ENCODE results near the gene LRG1.
"Not testable (repeated sequence)": the region's sequence is repeated elsewhere in the genome, so short reads cannot be mapped to it uniquely, and the experiment has no call there.

The LRG1 gene

GRCh38 chr19:4563562-4563961 is 23.7 kb upstream of the LRG1 start:
- not testable (repeated sequence) for H3K9me3 Mint-ChIP-seq; H3K36me3 Mint-ChIP-seq (ENCODE audit: low read depth); H3K4me3 Mint-ChIP-seq; H3K27ac Mint-ChIP-seq; H3K4me1 Mint-ChIP-seq (ENCODE audit: low read depth); H3K27me3 Mint-ChIP-seq

DNA sequence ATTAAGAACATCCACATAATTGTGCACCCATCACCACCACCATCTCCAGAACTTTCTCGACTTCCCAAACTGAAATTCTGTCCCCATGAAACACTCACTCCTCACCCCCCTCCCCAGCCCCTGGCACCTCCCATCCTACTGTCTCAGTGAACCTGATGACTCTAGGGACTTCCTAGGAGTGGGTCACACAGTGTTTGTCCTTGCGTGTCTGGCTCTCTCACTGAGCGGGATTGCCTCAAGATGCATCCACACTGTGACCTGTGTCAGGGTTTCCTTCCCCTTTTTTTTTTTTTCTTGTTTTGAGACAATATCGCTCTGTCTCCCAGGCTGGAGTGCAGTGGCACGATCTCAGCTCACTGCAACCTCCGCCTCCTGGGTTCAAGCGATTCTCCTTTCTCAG is 22.2 kb upstream of the LRG1 start:
- H3K4me1 Mint-ChIP-seq (ENCODE audit: low read depth); H3K36me3 Mint-ChIP-seq (ENCODE audit: low read depth); H3K9me3 Mint-ChIP-seq; H3K27ac Mint-ChIP-seq; H3K4me3 Mint-ChIP-seq; H3K27me3 Mint-ChIP-seq: not testable (repeated sequence)

DNA sequence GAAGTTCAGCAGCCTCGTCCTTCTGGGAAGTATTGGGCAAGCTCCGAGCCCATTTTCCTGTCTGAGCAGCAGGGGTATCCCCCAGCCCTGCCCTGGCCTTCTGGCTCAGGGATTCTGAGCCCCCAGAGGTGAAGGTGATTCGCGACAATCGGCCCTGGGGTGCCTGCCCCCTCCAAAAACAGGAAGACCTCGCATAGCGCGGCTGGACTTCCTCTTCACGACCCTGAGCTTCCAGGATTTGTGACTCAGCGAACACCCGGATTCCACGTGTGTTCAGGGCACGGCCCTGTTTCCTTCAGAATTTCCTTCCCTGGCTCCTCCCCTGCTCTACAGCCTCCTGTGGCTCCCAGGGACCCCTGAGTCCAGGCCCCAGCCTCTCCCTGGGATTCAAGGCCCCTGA is 19.7 kb upstream of the LRG1 start, which contains the start of gene SEMA6B:
Gene SEMA6B, minus strand, starts transcription at position 116 of the 400 bp plus-strand sequence. CDS start 1,227 bp downstream, outside the sequence.
- H3K9me3 Mint-ChIP-seq = no peaks in the 10 kb centered on the region
- no peak within 1 kb of the TSS for H3K27ac Mint-ChIP-seq
- H3K36me3 Mint-ChIP-seq (ENCODE audit: low read depth) = no peaks in the 10 kb centered on the region
- H3K4me3 Mint-ChIP-seq = no peak within 1 kb of the TSS
- no peaks in the 10 kb centered on the region for H3K27me3 Mint-ChIP-seq
- H3K4me1 Mint-ChIP-seq (ENCODE audit: low read depth) = no peaks in the 10 kb centered on the region

DNA sequence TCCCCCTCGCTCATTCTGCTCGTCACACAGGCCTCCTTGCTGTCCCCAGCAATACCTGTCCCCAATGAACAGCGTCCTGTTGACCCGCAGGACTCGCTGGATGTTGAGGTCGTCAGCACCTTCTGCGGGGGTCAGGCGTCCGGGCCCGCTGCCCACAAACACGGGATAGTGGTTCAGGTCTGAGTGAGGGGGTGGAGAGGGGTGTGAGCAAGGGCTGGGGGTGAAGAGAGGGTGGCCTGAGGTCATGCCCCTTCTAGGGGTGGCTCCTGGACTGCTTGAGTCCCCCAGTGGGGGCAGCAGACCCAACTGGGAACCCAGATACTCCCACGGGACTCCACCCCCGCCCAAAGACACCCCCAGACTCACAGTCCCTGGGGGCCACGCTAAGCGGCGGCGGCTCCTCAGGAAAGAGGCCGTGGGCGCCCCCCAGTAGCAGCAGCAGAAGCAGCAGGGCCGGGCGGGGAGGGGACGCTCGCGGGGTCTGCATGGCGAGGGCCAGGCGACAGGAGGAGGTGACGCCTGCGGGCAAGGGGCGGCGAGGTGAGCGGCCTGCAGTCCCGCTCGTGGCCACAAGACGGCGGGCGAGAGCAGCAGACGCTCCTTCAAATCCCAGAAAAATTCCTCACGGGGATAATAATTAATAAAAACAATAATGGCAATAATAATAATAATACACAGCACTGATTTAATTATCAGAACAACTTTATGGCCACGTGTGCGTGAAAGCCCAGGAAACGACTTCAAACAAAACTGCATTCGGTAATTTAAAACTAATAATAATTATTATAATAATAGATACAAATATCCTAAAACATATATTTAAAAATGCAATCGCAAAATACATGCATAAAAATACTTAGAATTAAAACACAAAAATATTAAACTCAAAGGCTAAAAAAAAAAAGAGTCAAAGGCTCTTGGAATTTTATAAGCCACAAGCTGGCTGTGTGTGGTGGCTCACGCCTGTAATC is 18.4 kb upstream of the LRG1 start:
- Mint-ChIP-seq H3K4me3 (no peak overlapping the region), H3K9me3 (no peaks in the 10 kb centered on the region), H3K36me3 (ENCODE audit: low read depth) (no peaks in the 10 kb centered on the region), H3K4me1 (ENCODE audit: low read depth) (no peaks in the 10 kb centered on the region), H3K27me3 (no peaks in the 10 kb centered on the region), H3K27ac (no peak overlapping the region)

DNA sequence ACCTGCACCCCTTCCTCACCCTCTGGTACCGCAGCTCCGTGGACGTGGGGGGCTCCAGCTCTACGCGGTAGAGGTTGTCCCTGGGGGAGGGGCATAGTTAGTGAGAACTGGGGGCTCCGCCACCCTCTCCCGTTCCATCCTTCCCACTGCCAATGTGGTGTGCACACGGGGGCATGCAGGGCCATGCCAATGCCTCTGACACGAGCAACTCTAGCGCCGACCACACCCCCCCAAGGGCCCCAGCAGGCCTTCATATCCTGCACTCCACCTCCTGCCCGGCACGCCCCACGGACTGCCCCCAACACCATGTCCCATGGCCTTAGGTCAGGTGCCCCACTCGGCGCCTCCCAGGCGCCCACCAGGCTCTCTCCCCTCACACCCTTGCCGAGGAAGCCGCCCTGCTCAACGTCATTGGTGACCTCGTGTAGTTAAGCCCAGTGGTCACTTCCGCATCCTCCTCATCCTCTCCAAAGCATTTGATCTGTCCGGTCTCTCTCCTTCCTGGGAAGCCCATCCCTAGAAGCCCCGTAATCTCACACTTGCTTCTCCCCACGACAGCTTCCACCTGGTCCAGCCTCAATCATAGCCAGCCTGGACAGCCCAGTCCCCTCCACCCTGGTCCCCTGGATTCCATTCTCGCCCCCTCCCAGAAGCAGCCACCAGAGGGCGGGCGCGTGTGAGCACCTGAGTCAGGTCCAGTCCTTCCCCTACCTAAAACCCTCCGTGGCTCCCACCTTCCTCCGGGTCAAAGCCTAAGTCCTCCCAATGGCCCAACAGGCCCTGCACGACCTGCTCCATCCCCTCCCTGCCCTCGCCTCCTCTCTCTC is 17.5 kb upstream of the LRG1 start:
- Mint-ChIP-seq H3K27ac (no peak overlapping the region), H3K4me3 (no peak overlapping the region), H3K9me3 (no peaks in the 10 kb centered on the region), H3K4me1 (ENCODE audit: low read depth) (no peaks in the 10 kb centered on the region), H3K27me3 (no peaks in the 10 kb centered on the region), H3K36me3 (ENCODE audit: low read depth) (no peaks in the 10 kb centered on the region)

GRCh38 chr19:4556597-4557127 is 16.8 kb upstream of the LRG1 start:
- Mint-ChIP-seq H3K4me3 (no peak overlapping the region), H3K27ac (no peak overlapping the region), H3K9me3 (no peaks in the 10 kb centered on the region), H3K36me3 (ENCODE audit: low read depth) (no peaks in the 10 kb centered on the region), H3K27me3 (no peaks in the 10 kb centered on the region), H3K4me1 (ENCODE audit: low read depth) (no peaks in the 10 kb centered on the region)

DNA sequence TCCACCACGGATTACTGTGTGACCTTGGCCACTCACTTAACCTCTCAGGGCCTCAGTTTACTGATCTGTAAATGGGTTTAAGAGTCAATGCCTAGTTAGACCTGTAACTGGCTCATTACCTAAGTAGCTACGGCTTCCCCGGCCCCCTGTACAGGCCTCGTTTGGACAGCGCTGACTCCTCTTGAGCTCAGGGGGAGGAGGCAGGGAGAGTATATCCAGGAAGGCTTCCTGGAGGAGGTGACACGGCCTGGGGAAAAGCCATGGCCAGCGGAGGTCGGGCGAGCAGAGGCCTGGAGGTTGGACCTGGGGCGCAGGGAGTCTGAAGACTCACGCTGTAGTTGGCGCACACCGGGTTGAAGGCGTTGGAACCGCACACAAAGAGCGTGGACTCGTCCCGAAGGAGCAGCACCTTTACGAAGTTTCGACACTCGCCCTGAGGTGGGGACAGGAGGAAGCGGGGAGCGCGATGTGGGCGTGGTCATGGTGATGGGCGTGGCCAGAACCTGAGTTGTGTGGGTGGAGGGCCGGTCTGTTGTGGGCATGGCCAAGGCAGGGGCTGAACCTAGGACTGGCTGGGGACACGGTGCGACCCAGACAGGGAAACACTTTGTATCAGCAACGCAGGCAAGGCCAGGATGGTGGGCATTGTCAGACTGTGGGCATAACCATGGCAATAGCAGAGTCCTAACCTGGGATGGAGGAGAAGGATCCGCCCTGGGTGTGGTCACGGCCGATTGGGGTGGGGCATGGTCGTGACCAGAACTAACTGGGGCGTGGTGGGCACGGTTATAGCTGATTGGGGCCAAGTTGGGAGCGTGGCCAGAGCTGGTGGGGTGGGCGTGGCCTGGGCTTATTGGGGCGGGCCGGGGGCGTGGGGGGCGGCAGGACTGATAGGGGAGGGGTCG is 16.1 kb upstream of the LRG1 start:
- Mint-ChIP-seq H3K4me3 (no peak overlapping the region), H3K27me3 (no peaks in the 10 kb centered on the region), H3K4me1 (ENCODE audit: low read depth) (no peaks in the 10 kb centered on the region), H3K36me3 (ENCODE audit: low read depth) (no peaks in the 10 kb centered on the region), H3K27ac (no peak overlapping the region), H3K9me3 (no peaks in the 10 kb centered on the region)

DNA sequence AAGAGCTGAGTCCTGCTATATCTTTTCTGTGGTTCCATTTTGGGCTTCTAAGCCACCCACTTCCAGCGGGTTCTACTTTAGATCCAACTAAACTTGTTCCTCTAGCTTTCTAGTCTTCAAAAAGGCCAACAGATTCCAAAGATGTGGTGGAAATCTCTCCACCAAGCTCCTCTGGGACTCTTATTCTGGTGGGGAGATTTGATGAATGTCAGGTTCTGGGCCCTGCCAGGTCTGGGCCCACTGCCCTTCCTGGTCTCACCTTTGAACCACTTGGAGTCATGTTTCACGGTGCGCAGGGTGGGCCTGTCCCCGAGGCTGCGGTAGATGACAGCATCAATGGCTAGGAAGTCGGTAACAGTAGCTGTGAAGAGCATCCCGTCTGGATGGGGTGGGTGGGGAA is 14.9 kb upstream of the LRG1 start:
- Mint-ChIP-seq H3K27me3 (no peaks in the 10 kb centered on the region), H3K27ac (no peak overlapping the region), H3K36me3 (ENCODE audit: low read depth) (no peaks in the 10 kb centered on the region), H3K4me1 (ENCODE audit: low read depth) (no peaks in the 10 kb centered on the region), H3K9me3 (no peaks in the 10 kb centered on the region), H3K4me3 (no peak overlapping the region)

DNA sequence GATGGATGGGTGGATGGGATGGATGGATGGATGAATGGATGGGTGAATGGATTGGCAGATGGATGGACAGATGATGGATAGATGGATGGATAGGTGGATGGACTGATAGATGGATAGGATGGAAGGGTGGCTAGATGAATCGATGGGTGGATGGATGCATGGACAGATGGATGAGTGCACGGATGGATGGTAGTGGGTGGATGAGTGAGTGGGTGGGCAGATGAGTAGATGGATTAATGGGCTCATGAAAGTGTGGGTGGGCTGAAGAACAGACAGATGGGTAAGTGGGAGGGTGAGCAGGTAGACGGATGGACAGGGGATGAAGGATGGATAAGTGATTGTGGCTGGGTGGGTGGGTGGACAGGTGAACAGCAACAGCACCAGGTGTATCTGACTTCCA is 13.9 kb upstream of the LRG1 start:
- H3K27me3 Mint-ChIP-seq = no peaks in the 10 kb centered on the region
- H3K4me3 Mint-ChIP-seq = no peak overlapping the region
- no peaks in the 10 kb centered on the region for H3K4me1 Mint-ChIP-seq (ENCODE audit: low read depth)
- no peaks in the 10 kb centered on the region for H3K36me3 Mint-ChIP-seq (ENCODE audit: low read depth)
- no peaks in the 10 kb centered on the region for H3K9me3 Mint-ChIP-seq
- H3K27ac Mint-ChIP-seq = no peak overlapping the region

GRCh38 chr19:4553092-4553695 is 13.4 kb upstream of the LRG1 start:
- Mint-ChIP-seq H3K36me3 (ENCODE audit: low read depth) (no peaks in the 10 kb centered on the region), H3K9me3 (no peaks in the 10 kb centered on the region), H3K27me3 (no peaks in the 10 kb centered on the region), H3K27ac (no peak overlapping the region), H3K4me3 (no peak overlapping the region), H3K4me1 (ENCODE audit: low read depth) (no peaks in the 10 kb centered on the region)

GRCh38 chr19:4552525-4552819 is 12.6 kb upstream of the LRG1 start:
- H3K9me3 Mint-ChIP-seq = no peaks in the 10 kb centered on the region
- H3K27me3 Mint-ChIP-seq = no peaks in the 10 kb centered on the region
- no peaks in the 10 kb centered on the region for H3K36me3 Mint-ChIP-seq (ENCODE audit: low read depth)
- no peak overlapping the region for H3K4me3 Mint-ChIP-seq
- H3K4me1 Mint-ChIP-seq (ENCODE audit: low read depth) = no peaks in the 10 kb centered on the region
- H3K27ac Mint-ChIP-seq = no peak overlapping the region

GRCh38 chr19:4550479-4551050 is 10.7 kb upstream of the LRG1 start:
- Mint-ChIP-seq H3K4me1 (ENCODE audit: low read depth) (no peaks in the 10 kb centered on the region), H3K4me3 (no peak overlapping the region), H3K9me3 (no peaks in the 10 kb centered on the region), H3K36me3 (ENCODE audit: low read depth) (no peaks in the 10 kb centered on the region), H3K27me3 (no peaks in the 10 kb centered on the region), H3K27ac (no peak overlapping the region)

- H3K4me1 Mint-ChIP-seq (ENCODE audit: low read depth) = no peaks in the 10 kb centered on the region
- no peaks in the 10 kb centered on the region for H3K27me3 Mint-ChIP-seq
- no peak overlapping the region for H3K27ac Mint-ChIP-seq
- no peaks in the 10 kb centered on the region for H3K36me3 Mint-ChIP-seq (ENCODE audit: low read depth)
- no peaks in the 10 kb centered on the region for H3K9me3 Mint-ChIP-seq
- no peak overlapping the region for H3K4me3 Mint-ChIP-seq
Measured at GRCh38 chr19:4550018-4550417, 10.2 kb upstream of the LRG1 start.

GRCh38 chr19:4548238-4548584 is 8.4 kb upstream of the LRG1 start:
- no peak overlapping the region for H3K27ac Mint-ChIP-seq
- H3K4me3 Mint-ChIP-seq = no peak overlapping the region
- no peaks in the 10 kb centered on the region for H3K4me1 Mint-ChIP-seq (ENCODE audit: low read depth)
- H3K9me3 Mint-ChIP-seq = no peaks in the 10 kb centered on the region
- no peaks in the 10 kb centered on the region for H3K36me3 Mint-ChIP-seq (ENCODE audit: low read depth)
- H3K27me3 Mint-ChIP-seq = no peaks in the 10 kb centered on the region
